ENCODE data around the gene LRP8.

DNA sequence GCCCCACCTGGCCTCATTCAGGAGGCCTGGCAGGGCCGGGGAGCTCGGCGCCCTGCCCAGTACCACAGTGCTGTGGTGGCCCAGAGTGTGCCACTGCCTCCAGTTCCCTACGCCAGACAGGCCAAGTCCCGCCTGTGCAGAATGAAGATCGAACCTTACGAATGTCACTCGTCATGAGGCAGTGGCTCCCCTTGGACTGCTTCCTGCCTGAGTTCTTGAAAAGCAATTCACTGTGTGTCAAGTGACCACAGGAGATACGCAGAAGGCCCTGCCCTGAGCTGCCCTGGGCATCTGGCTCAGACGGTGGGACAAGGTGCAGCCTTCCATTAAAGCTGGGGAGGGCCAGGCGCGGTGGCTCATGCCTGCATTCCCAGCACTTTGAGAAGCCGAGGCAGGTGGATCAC is 49.6 kb upstream of the LRP8 start:
- TF ChIP-seq, protein P1, sequence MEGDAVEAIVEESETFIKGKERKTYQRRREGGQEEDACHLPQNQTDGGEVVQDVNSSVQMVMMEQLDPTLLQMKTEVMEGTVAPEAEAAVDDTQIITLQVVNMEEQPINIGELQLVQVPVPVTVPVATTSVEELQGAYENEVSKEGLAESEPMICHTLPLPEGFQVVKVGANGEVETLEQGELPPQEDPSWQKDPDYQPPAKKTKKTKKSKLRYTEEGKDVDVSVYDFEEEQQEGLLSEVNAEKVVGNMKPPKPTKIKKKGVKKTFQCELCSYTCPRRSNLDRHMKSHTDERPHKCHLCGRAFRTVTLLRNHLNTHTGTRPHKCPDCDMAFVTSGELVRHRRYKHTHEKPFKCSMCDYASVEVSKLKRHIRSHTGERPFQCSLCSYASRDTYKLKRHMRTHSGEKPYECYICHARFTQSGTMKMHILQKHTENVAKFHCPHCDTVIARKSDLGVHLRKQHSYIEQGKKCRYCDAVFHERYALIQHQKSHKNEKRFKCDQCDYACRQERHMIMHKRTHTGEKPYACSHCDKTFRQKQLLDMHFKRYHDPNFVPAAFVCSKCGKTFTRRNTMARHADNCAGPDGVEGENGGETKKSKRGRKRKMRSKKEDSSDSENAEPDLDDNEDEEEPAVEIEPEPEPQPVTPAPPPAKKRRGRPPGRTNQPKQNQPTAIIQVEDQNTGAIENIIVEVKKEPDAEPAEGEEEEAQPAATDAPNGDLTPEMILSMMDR (IDR thresholded peaks at IDR 0.05; ENCODE audit: poor library complexity) = no peak
- TF ChIP-seq EZH2 (IDR thresholded peaks at IDR 0.05; ENCODE audit: borderline replicate concordance) (no peak), EZH2phosphoT487 (IDR thresholded peaks at IDR 0.05; ENCODE audit: low read depth, severe bottlenecking, unreplicated experiment) (no peak)

Data from hepatocyte (in vitro differentiated cells).